Measurements from ENCODE around the gene GARRE1. TPM values are rescaled to one million over a fixed set of nuclear protein-coding genes. Genes with fewer than 3 reads are reported as not detected.
"Not testable (repeated sequence)": the region's sequence is repeated elsewhere in the genome, so short reads cannot be mapped to it uniquely, and the experiment has no call there.

Gene GARRE1
- total RNA-seq, 4 donors from 2014 or later, result 8.5 to 13.7 (median 9.2) TPM

- no peaks in the 10 kb centered on the region for H3K36me3 ChIP-seq
- no peak overlapping the region for H3K4me3 ChIP-seq
- WGBS, 2 donors, result 68 to 79% methylated on average over 9 to 10 of the region's 13 CpGs
- peaks cover 0 to 13% (median 0%) of the 10 kb centered on the region in 3 donors for H3K4me1 ChIP-seq
- no peak overlapping the region for H3K27ac ChIP-seq
- intact Hi-C loops (cut with DNase I), result no loop called here
- H3K27me3 ChIP-seq, result no peaks in the 10 kb centered on the region
- DNase-seq, result no peak
- TF ChIP-seq POLR2A (IDR thresholded peaks at IDR 0.05) (no peak), CTCF (IDR thresholded peaks at IDR 0.05) (no peak)
- no peaks in the 10 kb centered on the region for H3K9me3 ChIP-seq
Observed at GRCh38 chr19:34244611-34245299, 9.6 kb upstream of the GARRE1 start.

GRCh38 chr19:34246340-34246739, 8.0 kb upstream of the GARRE1 start:
- 56 to 73% methylated on average over 2 to 4 of the region's 4 CpGs for WGBS, 2 donors

GRCh38 chr19:34248941-34249340, 5.4 kb upstream of the GARRE1 start:
- Histone ChIP-seq H3K27ac (no peak overlapping the region), H3K27me3 (no peaks in the 10 kb centered on the region), H3K4me3 (no peak overlapping the region), H3K9me3 (no peaks in the 10 kb centered on the region), H3K36me3 (no peaks in the 10 kb centered on the region), H3K4me1 (peaks cover 0 to 11% (median 0%) of the 10 kb centered on the region in 3 donors)
- TF ChIP-seq CTCF (IDR thresholded peaks at IDR 0.05) (no peak), POLR2A (IDR thresholded peaks at IDR 0.05) (no peak)
- intact Hi-C loops (cut with DNase I), result no loop called here
- no peak for DNase-seq
- WGBS, 2 donors, result 92 to 93% methylated on average over 2 to 3 of the region's 4 CpGs

More at GRCh38 chr19:34246340-34246739, 8.0 kb upstream of the GARRE1 start:
- H3K27me3 ChIP-seq, result no peaks in the 10 kb centered on the region
- no peak for DNase-seq
- H3K4me3 ChIP-seq, result no peak overlapping the region
- no peak for TF ChIP-seq CTCF (IDR thresholded peaks at IDR 0.05)
- no peak for TF ChIP-seq POLR2A (IDR thresholded peaks at IDR 0.05)
- peaks cover 0 to 12% (median 0%) of the 10 kb centered on the region in 3 donors for H3K4me1 ChIP-seq
- intact Hi-C loops (cut with DNase I), result no loop called here
- H3K27ac ChIP-seq, result no peak overlapping the region
- no peaks in the 10 kb centered on the region for H3K9me3 ChIP-seq
- no peaks in the 10 kb centered on the region for H3K36me3 ChIP-seq

GRCh38 chr19:34253167-34253566, 1.2 kb upstream of the GARRE1 start:
- H3K27me3 ChIP-seq; H3K36me3 ChIP-seq; H3K9me3 ChIP-seq; intact Hi-C loops (cut with DNase I); DNase-seq; H3K4me3 ChIP-seq: not testable (repeated sequence)
- peaks cover 0 to 28% (median 6%) of the 10 kb centered on the region in 3 donors for H3K4me1 ChIP-seq
- H3K27ac ChIP-seq, result peak overlapping the region in 2 of 4 donors; percentile 97
- WGBS, 2 donors, result 79 to 90% methylated on average over 14 of the region's 14 CpGs

- H3K36me3 ChIP-seq; H3K27me3 ChIP-seq; DNase-seq; intact Hi-C loops (cut with DNase I); H3K9me3 ChIP-seq: not testable (repeated sequence)
- WGBS, 2 donors, result 41 to 53% methylated on average over 15 to 17 of the region's 17 CpGs
- Histone ChIP-seq H3K4me1 (peaks cover 0 to 28% (median 6%) of the 10 kb centered on the region in 3 donors), H3K27ac (peak overlapping the region; percentile 93 to 97 (median 96)), H3K4me3 (peak overlapping the region; percentile 94 to 96 (median 95))
Observed at GRCh38 chr19:34253681-34254045, 691 bp upstream of the GARRE1 start.

- intact Hi-C loops (cut with DNase I), result no loop called here
- WGBS, 2 donors, result 0% methylated on average over 1 to 12 of the region's 88 CpGs
- DNase-seq, result no peak
- peaks cover 0 to 35% (median 6%) of the 10 kb centered on the region in 3 donors for H3K4me1 ChIP-seq
- TF ChIP-seq CTCF (IDR thresholded peaks at IDR 0.05) (no peak), POLR2A (IDR thresholded peaks at IDR 0.05) (no peak)
- peaks cover 0 to 5% (median 0%) of the 10 kb centered on the region in 3 donors for H3K36me3 ChIP-seq
- peak overlapping the region; percentile 94 to 96 (median 95) for H3K4me3 ChIP-seq
- peak overlapping the region; percentile 71 to 97 (median 94) for H3K27ac ChIP-seq
- H3K9me3 ChIP-seq, result no peaks in the 10 kb centered on the region
- no peaks in the 10 kb centered on the region for H3K27me3 ChIP-seq
Observed at GRCh38 chr19:34254698-34255432, 511 bp downstream of the GARRE1 start.

Data from esophagus squamous epithelium (tissue), 5 donors.